Measurements from ENCODE around the gene STEAP2. TPM values are rescaled to one million over a fixed set of nuclear protein-coding genes. Genes with fewer than 3 reads are reported as not detected.

The STEAP2 gene
- total RNA-seq, 4 donors from 2014 or later = 16.1 to 22.5 (median 19.3) TPM

DNA sequence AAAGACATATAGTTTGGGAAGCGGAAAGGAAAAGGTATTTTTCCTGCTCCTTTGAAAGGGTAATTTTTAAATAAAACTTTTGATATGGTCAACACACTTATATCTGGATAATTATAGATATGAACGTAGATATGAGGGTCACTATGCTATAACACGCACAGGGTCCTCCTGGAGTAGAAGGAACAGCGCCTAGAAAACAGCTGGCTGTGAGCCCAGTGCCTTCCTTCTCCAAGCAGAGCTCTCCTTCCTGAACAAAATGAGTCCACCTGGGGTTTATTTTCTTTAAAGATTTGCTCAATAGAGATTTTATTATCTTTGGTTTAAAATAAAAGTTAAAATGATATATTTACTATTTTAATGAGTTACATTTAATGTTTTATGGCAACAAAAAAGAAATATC, 44.2 kb upstream of the STEAP2 start:
- WGBS = 72% methylated on average over 4 of the region's 4 CpGs
- Histone ChIP-seq H3K27ac (replicated peaks in 1 of 4) (no peak overlapping the region), H3K4me1 (no peaks in the 10 kb centered on the region), H3K36me3 (no peaks in the 10 kb centered on the region), H3K9me3 (no peaks in the 10 kb centered on the region), H3K27me3 (no peaks in the 10 kb centered on the region), H3K4me3 (no peak overlapping the region)
- TF ChIP-seq EP300 (IDR thresholded peaks at IDR 0.05) (no peak), POLR2A (IDR thresholded peaks at IDR 0.05; ENCODE audit: low read depth) (no peak), POLR2AphosphoS5 (IDR thresholded peaks at IDR 0.05) (no peak)
- TF ChIP-seq, protein P1, sequence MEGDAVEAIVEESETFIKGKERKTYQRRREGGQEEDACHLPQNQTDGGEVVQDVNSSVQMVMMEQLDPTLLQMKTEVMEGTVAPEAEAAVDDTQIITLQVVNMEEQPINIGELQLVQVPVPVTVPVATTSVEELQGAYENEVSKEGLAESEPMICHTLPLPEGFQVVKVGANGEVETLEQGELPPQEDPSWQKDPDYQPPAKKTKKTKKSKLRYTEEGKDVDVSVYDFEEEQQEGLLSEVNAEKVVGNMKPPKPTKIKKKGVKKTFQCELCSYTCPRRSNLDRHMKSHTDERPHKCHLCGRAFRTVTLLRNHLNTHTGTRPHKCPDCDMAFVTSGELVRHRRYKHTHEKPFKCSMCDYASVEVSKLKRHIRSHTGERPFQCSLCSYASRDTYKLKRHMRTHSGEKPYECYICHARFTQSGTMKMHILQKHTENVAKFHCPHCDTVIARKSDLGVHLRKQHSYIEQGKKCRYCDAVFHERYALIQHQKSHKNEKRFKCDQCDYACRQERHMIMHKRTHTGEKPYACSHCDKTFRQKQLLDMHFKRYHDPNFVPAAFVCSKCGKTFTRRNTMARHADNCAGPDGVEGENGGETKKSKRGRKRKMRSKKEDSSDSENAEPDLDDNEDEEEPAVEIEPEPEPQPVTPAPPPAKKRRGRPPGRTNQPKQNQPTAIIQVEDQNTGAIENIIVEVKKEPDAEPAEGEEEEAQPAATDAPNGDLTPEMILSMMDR (IDR thresholded peaks at IDR 0.05) = no peak
- no peak for DNase-seq (ENCODE audit: extremely low spot score)
- intact Hi-C loops (cut with DNase I) = no loop called here

DNA sequence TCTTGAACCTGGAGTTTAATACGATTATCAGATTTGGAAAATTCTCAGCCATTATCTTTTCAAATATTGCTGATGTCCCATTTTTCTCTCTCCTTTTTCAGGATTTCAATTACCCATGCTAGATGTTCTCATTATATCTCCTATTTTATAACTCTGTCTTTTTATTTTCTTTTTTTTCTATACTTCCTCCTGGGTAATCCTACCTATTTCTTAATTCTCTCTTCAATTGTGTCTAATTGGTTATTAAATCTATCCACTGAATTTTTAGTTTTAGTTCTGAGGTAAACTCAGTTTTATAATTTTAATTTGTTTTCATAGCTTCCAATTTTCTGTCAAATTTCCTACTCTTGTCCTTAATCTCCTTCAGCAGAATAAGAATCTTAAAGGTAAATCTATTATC, 41.6 kb upstream of the STEAP2 start:
- Histone ChIP-seq H3K27me3 (no peaks in the 10 kb centered on the region), H3K36me3 (no peaks in the 10 kb centered on the region), H3K4me1 (no peaks in the 10 kb centered on the region), H3K27ac (replicated peaks in 1 of 4) (no peak overlapping the region), H3K9me3 (no peaks in the 10 kb centered on the region), H3K4me3 (no peak overlapping the region)
- WGBS = 97% methylated on average over 1 of the region's 1 CpG
- intact Hi-C loops (cut with DNase I) = no loop called here
- no peak for DNase-seq (ENCODE audit: extremely low spot score)
- TF ChIP-seq, protein P1 (IDR thresholded peaks at IDR 0.05) = no peak
- no peak for TF ChIP-seq POLR2AphosphoS5 (IDR thresholded peaks at IDR 0.05)
- no peak for TF ChIP-seq POLR2A (IDR thresholded peaks at IDR 0.05; ENCODE audit: low read depth)
- TF ChIP-seq EP300 (IDR thresholded peaks at IDR 0.05) = no peak

- intact Hi-C loops (cut with DNase I) = no loop called here
- no peak for DNase-seq (ENCODE audit: extremely low spot score)
- Histone ChIP-seq H3K27me3 (no peaks in the 10 kb centered on the region), H3K27ac (replicated peaks in 1 of 4) (no peak overlapping the region), H3K36me3 (no peaks in the 10 kb centered on the region), H3K4me3 (no peak overlapping the region), H3K4me1 (no peaks in the 10 kb centered on the region), H3K9me3 (no peaks in the 10 kb centered on the region)
- WGBS = 87% methylated on average over 2 of the region's 2 CpGs
- TF ChIP-seq EP300 (IDR thresholded peaks at IDR 0.05) (no peak), POLR2AphosphoS5 (IDR thresholded peaks at IDR 0.05) (no peak), POLR2A (IDR thresholded peaks at IDR 0.05; ENCODE audit: low read depth) (no peak)
- TF ChIP-seq, protein P1 (IDR thresholded peaks at IDR 0.05) = no peak
Measured at GRCh38 chr7:90172121-90172520, 39.4 kb upstream of the STEAP2 start.

DNA sequence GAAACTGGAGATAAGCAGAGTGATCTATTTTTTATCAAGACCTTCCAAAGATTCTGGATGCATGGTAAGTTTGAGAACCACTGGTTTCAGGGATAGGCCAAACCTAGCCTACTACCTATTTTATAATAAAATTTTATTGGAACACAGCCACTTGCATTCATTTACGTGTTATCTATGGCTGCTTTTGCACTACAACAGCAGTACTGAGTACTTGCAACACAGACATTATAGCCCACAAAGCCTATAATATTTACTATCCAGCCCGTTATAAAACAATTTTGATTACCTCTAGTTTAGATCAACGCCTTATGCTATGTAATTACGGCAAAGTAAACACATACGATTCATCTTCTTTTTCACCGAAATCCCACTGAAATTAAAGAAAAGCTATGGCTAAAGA, 38.9 kb upstream of the STEAP2 start:
- Histone ChIP-seq H3K9me3 (no peaks in the 10 kb centered on the region), H3K27me3 (no peaks in the 10 kb centered on the region), H3K27ac (replicated peaks in 1 of 4) (no peak overlapping the region), H3K36me3 (no peaks in the 10 kb centered on the region), H3K4me3 (no peak overlapping the region), H3K4me1 (no peaks in the 10 kb centered on the region)
- no peak for DNase-seq (ENCODE audit: extremely low spot score)
- 91% methylated on average over 6 of the region's 6 CpGs for WGBS
- TF ChIP-seq, protein P1 (IDR thresholded peaks at IDR 0.05) = no peak
- TF ChIP-seq POLR2AphosphoS5 (IDR thresholded peaks at IDR 0.05) (no peak), EP300 (IDR thresholded peaks at IDR 0.05) (no peak), POLR2A (IDR thresholded peaks at IDR 0.05; ENCODE audit: low read depth) (no peak)
- intact Hi-C loops (cut with DNase I) = no loop called here

- no peak for DNase-seq (ENCODE audit: extremely low spot score)
- Histone ChIP-seq H3K27me3 (no peaks in the 10 kb centered on the region), H3K9me3 (no peaks in the 10 kb centered on the region), H3K4me3 (no peak overlapping the region), H3K36me3 (no peaks in the 10 kb centered on the region), H3K4me1 (no peaks in the 10 kb centered on the region), H3K27ac (replicated peaks in 1 of 4) (no peak overlapping the region)
- 90% methylated on average over 4 of the region's 4 CpGs for WGBS
- intact Hi-C loops (cut with DNase I) = no loop called here
- TF ChIP-seq POLR2AphosphoS5 (IDR thresholded peaks at IDR 0.05) (no peak), POLR2A (IDR thresholded peaks at IDR 0.05; ENCODE audit: low read depth) (no peak), EP300 (IDR thresholded peaks at IDR 0.05) (no peak)
- TF ChIP-seq, protein P1 (IDR thresholded peaks at IDR 0.05) = no peak
Measured at GRCh38 chr7:90173127-90173844, 38.3 kb upstream of the STEAP2 start.

Data from esophagus muscularis mucosa (tissue), 4 donors.